Mesenchymal stem cell (in vitro differentiated cells and primary cell): ENCODE data around the gene CR2.

Experiments
- DNase-seq: peaks from one replicate; pipeline ENCODE4 v3.0.0-alpha.2; 2013
- H2AFZ ChIP-seq: one replicate; pipeline ENCODE4 v1.6.1; 2013; ENCODE audit warnings: low read depth, mild to moderate bottlenecking, control low read depth, inconsistent platforms, low read length, moderate library complexity
- H2AK5ac ChIP-seq: 2 replicates; pipeline ENCODE4 v1.6.1; 2013; ENCODE audit warnings: low read length, moderate library complexity, mild to moderate bottlenecking, inconsistent platforms; ENCODE audit not compliant: severe bottlenecking
- H2BK120ac ChIP-seq: one replicate; pipeline ENCODE4 v1.6.1; 2013; ENCODE audit warnings: low read depth, mild to moderate bottlenecking, inconsistent platforms, low read length, moderate library complexity
- H2BK12ac ChIP-seq, 2 experiments: one replicate each; pipeline ENCODE4 v1.6.1; 2013; ENCODE audit warnings: inconsistent platforms in 2 of 2, low read length in 2 of 2, mild to moderate bottlenecking in 2 of 2, moderate library complexity in 2 of 2, control low read depth in 1 of 2
- H2BK15ac ChIP-seq: one replicate; pipeline ENCODE4 v1.6.1; 2013; ENCODE audit warnings: mild to moderate bottlenecking, low read depth, inconsistent platforms; ENCODE audit not compliant: poor library complexity, severe bottlenecking
- H2BK5ac ChIP-seq: 2 replicates; pipeline ENCODE4 v1.6.1; 2013; ENCODE audit warnings: low read depth, mild to moderate bottlenecking, low read length, control low read depth, inconsistent platforms; ENCODE audit not compliant: poor library complexity, severe bottlenecking
- H3K14ac ChIP-seq, 2 experiments: one replicate each; pipeline ENCODE4 v1.6.1; 2013; ENCODE audit warnings: inconsistent platforms in 2 of 2, low read length in 2 of 2, control low read depth in 1 of 2, mild to moderate bottlenecking in 1 of 2, moderate library complexity in 1 of 2
- H3K18ac ChIP-seq, 2 experiments: one replicate each; pipeline ENCODE4 v1.6.1; 2013; ENCODE audit warnings: inconsistent platforms in 2 of 2, low read length in 2 of 2, control low read depth in 1 of 2, low read depth in 1 of 2, mild to moderate bottlenecking in 1 of 2
- H3K23ac ChIP-seq, 2 experiments: one replicate each; pipeline ENCODE4 v1.6.1; 2013; ENCODE audit warnings: inconsistent platforms in 2 of 2, low read length in 2 of 2, mild to moderate bottlenecking in 2 of 2, moderate library complexity in 2 of 2, control low read depth in 1 of 2
- H3K27ac ChIP-seq: 2 replicates; pipeline ENCODE4 v1.5.1; 2013; ENCODE audit warnings: mild to moderate bottlenecking, moderate library complexity, low read length, control low read depth, inconsistent platforms; ENCODE audit not compliant: poor library complexity, severe bottlenecking
- H3K27me3 ChIP-seq, 2 experiments: 2 replicates each; pipeline versions ENCODE4 v1.6.1 to v1.7.0; 2013; ENCODE audit warnings: low read length in 2 of 2, mild to moderate bottlenecking in 2 of 2, moderate library complexity in 2 of 2, control low read depth in 1 of 2, inconsistent platforms in 1 of 2; ENCODE audit not compliant: control insufficient read depth in 1 of 2, insufficient read depth in 1 of 2
- H3K36me3 ChIP-seq, 2 experiments: 2 replicates each; pipeline versions ENCODE4 v1.6.1 to v1.7.0; 2013; ENCODE audit warnings: low read length in 2 of 2, control low read depth in 1 of 2, inconsistent platforms in 1 of 2, low read depth in 1 of 2, mild to moderate bottlenecking in 1 of 2; ENCODE audit not compliant: insufficient read depth in 2 of 2, control insufficient read depth in 1 of 2
- H3K4ac ChIP-seq, 2 experiments: one replicate each; pipeline ENCODE4 v1.6.1; 2013; ENCODE audit warnings: inconsistent platforms in 2 of 2, low read length in 2 of 2, mild to moderate bottlenecking in 2 of 2, moderate library complexity in 2 of 2, control low read depth in 1 of 2, low read depth in 1 of 2
- H3K4me1 ChIP-seq: 2 replicates; pipeline ENCODE4 v1.6.1; 2013; ENCODE audit warnings: low read depth, low read length, control low read depth; ENCODE audit not compliant: control insufficient read depth, insufficient read depth
- H3K4me2 ChIP-seq: 2 replicates; pipeline ENCODE4 v1.6.1; 2013; ENCODE audit warnings: low read length, mild to moderate bottlenecking, inconsistent platforms; ENCODE audit not compliant: poor library complexity, severe bottlenecking
- H3K4me3 ChIP-seq, 2 experiments: 2 replicates each; pipeline versions ENCODE4 v1.5.1 to v1.7.0; 2013; ENCODE audit warnings: low read length in 2 of 2, mild to moderate bottlenecking in 2 of 2, control low read depth in 1 of 2, low read depth in 1 of 2; ENCODE audit not compliant: insufficient read depth in 1 of 2
- H3K79me1 ChIP-seq: replicated peaks from 2 replicates; pipeline ENCODE4 v1.6.1; 2013; ENCODE audit warnings: mild to moderate bottlenecking, control low read depth, low read length, inconsistent platforms; ENCODE audit not compliant: poor library complexity, severe bottlenecking
- H3K9ac ChIP-seq: 2 replicates; pipeline ENCODE4 v1.7.0; 2013; ENCODE audit warnings: mild to moderate bottlenecking, low read length, moderate library complexity
- H3K9me3 ChIP-seq: 2 replicates; pipeline ENCODE4 v1.7.0; 2013; ENCODE audit warnings: mild to moderate bottlenecking, low read length; ENCODE audit not compliant: control insufficient read depth
- H4K8ac ChIP-seq: one replicate; pipeline ENCODE4 v1.6.1; 2013; ENCODE audit warnings: inconsistent platforms, mild to moderate bottlenecking, low read length, moderate library complexity
- H4K91ac ChIP-seq: one replicate; pipeline ENCODE4 v1.6.1; 2013; ENCODE audit warnings: mild to moderate bottlenecking, low read length, inconsistent platforms
- WGBS: methylation state at CpG from one replicate; pipeline ENCODE4 v1.1.7; 2013; ENCODE audit warnings: mixed read lengths; 5-methylcytosine and 5-hydroxymethylcytosine counted together

CR2 gene

DNA sequence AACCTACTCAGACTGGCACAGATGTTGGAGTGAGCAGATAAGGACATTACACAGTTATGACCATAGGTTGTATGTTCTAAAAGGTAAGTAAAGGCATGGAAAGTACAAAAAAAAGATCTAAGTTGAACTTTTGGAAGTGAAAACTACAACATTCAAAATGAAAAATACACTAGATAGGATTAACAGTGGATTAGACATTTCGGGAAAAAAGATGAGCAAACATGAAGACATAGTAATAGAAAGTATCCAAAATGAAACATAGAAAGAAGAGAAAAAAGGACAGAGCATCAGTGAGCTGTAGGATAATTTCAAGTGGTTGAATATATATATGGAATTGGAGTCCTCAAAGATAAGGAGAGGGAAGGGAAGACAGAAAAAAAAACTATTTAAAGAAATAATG is 34.0 kb upstream of the CR2 start:
- no peak overlapping the region for H2BK12ac ChIP-seq
- DNase-seq = no peak
- H3K9me3 ChIP-seq = peaks cover 26% of the 10 kb centered on the region
- no peaks in the 10 kb centered on the region for H3K79me1 ChIP-seq
- no peak overlapping the region for H2AFZ ChIP-seq
- no peak overlapping the region for H3K9ac ChIP-seq
- H3K18ac ChIP-seq = no peak overlapping the region
- no peak overlapping the region for H4K8ac ChIP-seq
- no peak overlapping the region for H2AK5ac ChIP-seq
- H4K91ac ChIP-seq = no peak overlapping the region
- no peak overlapping the region for H3K4ac ChIP-seq
- H3K27me3 ChIP-seq = peaks cover 10 to 25% of the 10 kb centered on the region in 2 experiments
- no peak overlapping the region for H2BK5ac ChIP-seq
- no peaks in the 10 kb centered on the region for H3K36me3 ChIP-seq
- no peak overlapping the region for H3K14ac ChIP-seq
- H3K4me2 ChIP-seq = no peak overlapping the region
- H3K27ac ChIP-seq = no peak overlapping the region
- no peaks in the 10 kb centered on the region for H3K4me1 ChIP-seq
- H3K4me3 ChIP-seq = no peak overlapping the region
- no peak overlapping the region for H2BK120ac ChIP-seq
- 80% methylated on average over 1 of the region's 1 CpG for WGBS
- H2BK15ac ChIP-seq = no peak overlapping the region
- no peak overlapping the region for H3K23ac ChIP-seq

DNA sequence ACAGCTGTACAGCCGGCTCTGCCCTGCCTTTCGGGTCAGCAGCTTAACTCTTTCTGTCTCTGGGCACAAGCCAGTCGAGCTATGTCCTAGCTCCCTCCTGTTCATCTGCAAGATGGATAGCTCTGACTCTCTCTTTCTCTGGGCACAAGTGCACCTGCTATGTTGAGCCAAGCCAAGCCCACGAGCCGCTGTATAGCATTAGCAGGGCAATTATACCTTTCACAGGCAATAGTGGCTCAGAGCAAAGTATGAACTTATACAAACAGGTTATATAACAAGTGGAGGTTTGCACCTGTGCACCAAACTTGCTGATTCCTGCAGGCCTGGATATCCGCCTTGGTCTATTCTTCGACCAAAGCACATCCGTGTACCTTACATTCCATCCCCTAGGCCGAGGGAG is 33.0 kb upstream of the CR2 start:
- H2AFZ ChIP-seq = no peak overlapping the region
- H3K27me3 ChIP-seq = peaks cover 10 to 25% of the 10 kb centered on the region in 2 experiments
- no peak overlapping the region for H3K14ac ChIP-seq
- H4K91ac ChIP-seq = no peak overlapping the region
- H2BK15ac ChIP-seq = no peak overlapping the region
- no peak overlapping the region for H3K23ac ChIP-seq
- no peaks in the 10 kb centered on the region for H3K36me3 ChIP-seq
- no peaks in the 10 kb centered on the region for H3K4me1 ChIP-seq
- no peak overlapping the region for H2AK5ac ChIP-seq
- DNase-seq = no peak
- no peak overlapping the region for H3K4me2 ChIP-seq
- no peak overlapping the region for H2BK12ac ChIP-seq
- H3K9ac ChIP-seq = no peak overlapping the region
- no peak overlapping the region for H3K4ac ChIP-seq
- H3K18ac ChIP-seq = no peak overlapping the region
- WGBS = 81% methylated on average over 9 of the region's 9 CpGs
- H3K9me3 ChIP-seq = peaks cover 26% of the 10 kb centered on the region
- no peak overlapping the region for H3K4me3 ChIP-seq
- no peak overlapping the region for H2BK120ac ChIP-seq
- H3K27ac ChIP-seq = no peak overlapping the region
- no peaks in the 10 kb centered on the region for H3K79me1 ChIP-seq
- H4K8ac ChIP-seq = no peak overlapping the region
- no peak overlapping the region for H2BK5ac ChIP-seq

DNA sequence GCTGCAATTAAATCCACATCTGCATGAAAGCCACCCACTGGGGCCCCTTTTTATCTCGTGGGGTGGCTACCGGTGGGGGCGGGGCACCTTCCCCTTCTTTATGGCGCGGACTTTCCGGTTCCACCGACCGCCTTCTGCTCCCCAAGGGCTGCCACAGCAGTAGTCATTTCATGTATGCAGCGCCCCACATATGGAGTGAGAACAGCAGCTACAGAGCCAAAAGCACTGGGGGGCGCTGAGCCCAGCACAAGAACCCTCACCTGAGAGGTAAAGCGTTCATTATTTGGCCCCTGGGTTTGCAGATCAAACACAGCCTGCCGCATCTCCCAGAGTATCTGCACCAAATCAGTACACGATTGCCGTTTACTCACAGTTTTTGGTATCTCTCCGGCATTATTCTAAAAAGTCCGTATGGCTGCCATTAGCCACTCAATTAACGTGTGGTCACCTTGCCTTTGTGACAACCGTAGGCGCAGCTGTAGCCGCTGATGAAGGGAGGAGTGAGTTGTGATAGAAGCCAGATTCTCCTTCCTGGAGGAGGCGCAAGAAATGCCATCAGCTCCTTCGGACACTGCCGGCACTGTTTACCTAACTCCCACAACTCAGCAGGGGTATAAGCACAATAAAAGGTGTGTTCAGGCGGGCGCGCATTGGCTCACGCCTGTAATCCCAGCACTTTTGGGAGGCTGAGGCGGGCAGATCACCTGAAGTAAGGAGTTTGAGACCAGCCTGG is 30.4 kb upstream of the CR2 start:
- no peak for DNase-seq
- no peak overlapping the region for H2AFZ ChIP-seq
- no peak overlapping the region for H4K91ac ChIP-seq
- H3K27ac ChIP-seq = no peak overlapping the region
- no peak overlapping the region for H4K8ac ChIP-seq
- no peak overlapping the region for H3K14ac ChIP-seq
- H3K4ac ChIP-seq = no peak overlapping the region
- peaks cover 10 to 22% of the 10 kb centered on the region in 2 experiments for H3K27me3 ChIP-seq
- peaks cover 22% of the 10 kb centered on the region for H3K9me3 ChIP-seq
- H2BK15ac ChIP-seq = no peak overlapping the region
- no peaks in the 10 kb centered on the region for H3K36me3 ChIP-seq
- H3K4me1 ChIP-seq = no peaks in the 10 kb centered on the region
- no peak overlapping the region for H3K18ac ChIP-seq
- 42% methylated on average over 28 of the region's 28 CpGs for WGBS
- no peak overlapping the region for H3K9ac ChIP-seq
- H3K4me3 ChIP-seq = no peak overlapping the region
- H3K79me1 ChIP-seq = no peaks in the 10 kb centered on the region
- H2BK12ac ChIP-seq = no peak overlapping the region
- no peak overlapping the region for H2AK5ac ChIP-seq
- H3K23ac ChIP-seq = no peak overlapping the region
- no peak overlapping the region for H2BK5ac ChIP-seq
- no peak overlapping the region for H2BK120ac ChIP-seq
- H3K4me2 ChIP-seq = no peak overlapping the region

DNA sequence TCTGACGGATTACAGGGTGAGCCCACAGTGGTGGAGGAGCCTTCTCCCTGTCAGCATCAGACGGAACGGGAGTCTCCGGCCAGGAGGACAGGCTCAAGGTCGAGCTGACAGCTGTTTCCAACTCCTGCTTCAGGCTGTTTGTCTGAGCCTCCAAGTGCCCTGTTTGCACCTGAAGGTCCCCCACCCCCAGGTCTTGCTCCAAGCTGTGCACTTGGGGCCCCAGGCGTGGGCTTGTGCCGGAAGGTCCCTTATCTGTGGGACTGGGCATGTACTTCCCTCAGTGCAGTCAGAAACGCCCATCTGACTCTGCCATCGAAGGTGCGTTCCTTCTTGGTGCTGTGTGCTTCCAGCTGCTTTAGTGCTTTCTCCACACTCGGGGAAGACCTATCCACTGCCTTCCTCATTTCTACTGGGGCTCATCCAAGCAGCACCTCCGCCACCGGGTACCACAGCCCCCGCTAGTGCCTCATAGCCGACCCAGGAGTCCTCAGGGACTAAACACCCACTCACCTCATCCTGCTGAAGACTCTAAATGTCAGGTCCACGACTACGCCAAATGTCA is 29.5 kb upstream of the CR2 start:
- 81% methylated on average over 17 of the region's 17 CpGs for WGBS
- Histone ChIP-seq H3K14ac (no peak overlapping the region), H2BK120ac (no peak overlapping the region)

More for the DNA sequence above, 29.5 kb upstream of the CR2 start:
- no peaks in the 10 kb centered on the region for H3K4me1 ChIP-seq
- no peaks in the 10 kb centered on the region for H3K79me1 ChIP-seq
- H3K23ac ChIP-seq = no peak overlapping the region
- H3K4me3 ChIP-seq = no peak overlapping the region
- H3K4me2 ChIP-seq = no peak overlapping the region
- no peak for DNase-seq
- no peak overlapping the region for H3K18ac ChIP-seq
- H4K8ac ChIP-seq = no peak overlapping the region
- no peaks in the 10 kb centered on the region for H3K36me3 ChIP-seq
- no peak overlapping the region for H2BK12ac ChIP-seq
- no peak overlapping the region for H3K9ac ChIP-seq
- H3K4ac ChIP-seq = no peak overlapping the region
- no peak overlapping the region for H2AFZ ChIP-seq
- no peak overlapping the region for H3K27ac ChIP-seq
- H3K9me3 ChIP-seq = peaks cover 16% of the 10 kb centered on the region
- no peak overlapping the region for H4K91ac ChIP-seq
- H2AK5ac ChIP-seq = no peak overlapping the region
- no peak overlapping the region for H2BK5ac ChIP-seq
- peaks cover 5 to 24% of the 10 kb centered on the region in 2 experiments for H3K27me3 ChIP-seq
- H2BK15ac ChIP-seq = no peak overlapping the region
